AG04450 (cell line): ENCODE data around the gene URB1. TPM values are rescaled to one million over a fixed set of nuclear protein-coding genes. Genes with fewer than 3 reads are reported as not detected.

ENCODE experiments used
- CTCF ChIA-PET: fragments of 300-600, 350-600 bp; formaldehyde crosslinking; extraction: SDS; loops from one replicate; lab custom pipeline; 2022; ENCODE audit warnings: antibody characterized with exemption, inconsistent platforms; lab: Charles Lee
- POLR2A ChIA-PET: fragments of 350-600 bp; formaldehyde crosslinking; extraction: SDS; loops from one replicate; lab custom pipeline; 2021; ENCODE audit warnings: antibody characterized with exemption, inconsistent platforms; lab: Yijun Ruan, JAX
- DNase-seq: peaks from one replicate; pipeline ENCODE4 v3.0.0-alpha.2; 2011; ENCODE audit warnings: low read depth, low spot score
- H3K27ac ChIP-seq: one replicate; pipeline ENCODE4 v1.5.1; 2012; ENCODE audit warnings: low read depth, low read length, control low read depth
- H3K27me3 ChIP-seq: one replicate; pipeline ENCODE4 v1.6.0; 2012; ENCODE audit warnings: low read length; ENCODE audit not compliant: control insufficient read depth, insufficient read depth
- H3K4me3 ChIP-seq: 2 replicates; pipeline ENCODE4 v1.5.1; 2011; ENCODE audit warnings: mild to moderate bottlenecking, low read depth, low read length, control low read depth
- H3K9me3 ChIP-seq: 2 replicates; pipeline ENCODE4 v1.5.1; 2012; ENCODE audit warnings: low read length; ENCODE audit not compliant: control insufficient read depth, insufficient read depth
- CTCF ChIP-seq: IDR thresholded peaks from 2 replicates; pipeline ENCODE4 v1.5.1; 2011; ENCODE audit warnings: low read depth, low read length, control low read depth, inconsistent platforms
- polyA plus RNA-seq: library from polyadenylated mRNA; depleted of rRNA; stranded (reverse); fragments of >200 nt; gene quantifications from 2 replicates; pipeline ENCODE4 v1.2.3, GENCODE V29; 2011

Gene URB1
- polyA plus RNA-seq, 1 experiment = 7.6 TPM

- Histone ChIP-seq H3K27ac (no peak overlapping the region), H3K9me3 (no peaks in the 10 kb centered on the region), H3K4me3 (no peak overlapping the region), H3K27me3 (no peaks in the 10 kb centered on the region)
- DNase-seq = no peak
- TF ChIP-seq CTCF = no peak
- CTCF ChIA-PET = interaction anchor here (1.1 to 1.7 kb wide), 2 partner anchors 12 to 174 kb away, joined by 5 to 9 read pairs; no protein-coding TSS in a partner anchor
- POLR2A ChIA-PET = no interaction called here
Observed at GRCh38 chr21:32426592-32427051, 33.8 kb upstream of the URB1 start.

- ChIA-PET CTCF (interaction anchor here (1.1 to 1.7 kb wide), 2 partner anchors 12 to 175 kb away, joined by 5 to 9 read pairs; no protein-coding TSS in a partner anchor), POLR2A (no interaction called here)
- TF ChIP-seq CTCF = no peak
- Histone ChIP-seq H3K9me3 (no peaks in the 10 kb centered on the region), H3K4me3 (no peak overlapping the region), H3K27ac (no peak overlapping the region), H3K27me3 (no peaks in the 10 kb centered on the region)
- no peak for DNase-seq
Observed at GRCh38 chr21:32426066-32426465, 33.3 kb upstream of the URB1 start.

GRCh38 chr21:32425628-32426027, 32.8 kb upstream of the URB1 start:
- no peak for DNase-seq
- TF ChIP-seq CTCF = no peak
- Histone ChIP-seq H3K27ac (no peak overlapping the region), H3K9me3 (no peaks in the 10 kb centered on the region), H3K4me3 (no peak overlapping the region), H3K27me3 (no peaks in the 10 kb centered on the region)
- POLR2A ChIA-PET = no interaction called here
- CTCF ChIA-PET = interaction anchor here (1.1 to 1.7 kb wide), 2 partner anchors 11 to 175 kb away, joined by 5 to 9 read pairs; no protein-coding TSS in a partner anchor

- CTCF ChIA-PET = no interaction called here
- TF ChIP-seq CTCF = no peak
Observed at GRCh38 chr21:32424674-32425073, 31.9 kb upstream of the URB1 start.

GRCh38 chr21:32424191-32424535, 31.4 kb upstream of the URB1 start:
- CTCF ChIA-PET = interaction anchor here (1.4 kb wide), 1 partner anchor 177 kb away, joined by 11 read pairs; no protein-coding TSS in a partner anchor
- no peak for DNase-seq
- no peaks in the 10 kb centered on the region for H3K27me3 ChIP-seq
- POLR2A ChIA-PET = interaction anchor here (1.1 kb wide), 1 partner anchor 26 kb away, joined by 3 read pairs; no protein-coding TSS in a partner anchor
- peak overlapping the region; percentile 21 for H3K27ac ChIP-seq
- H3K9me3 ChIP-seq = no peaks in the 10 kb centered on the region
- H3K4me3 ChIP-seq = no peak overlapping the region
- TF ChIP-seq CTCF = no peak

More at GRCh38 chr21:32424674-32425073, 31.9 kb upstream of the URB1 start:
- POLR2A ChIA-PET = no interaction called here
- Histone ChIP-seq H3K27ac (no peak overlapping the region), H3K9me3 (no peaks in the 10 kb centered on the region), H3K4me3 (no peak overlapping the region), H3K27me3 (no peaks in the 10 kb centered on the region)
- no peak for DNase-seq
